GM18858 (cell line): ENCODE results near the gene KCNF1.

ENCODE experiments used
- ATAC-seq: cut with Tn5 transposase; IDR thresholded peaks from one replicate; pipeline ENCODE4 v1.9.1; 2021; ENCODE audit not compliant: unreplicated experiment

Gene KCNF1

GRCh38 chr2:10879624-10880585 is 31.8 kb upstream of the KCNF1 start:
- no peak for ATAC-seq

GRCh38 chr2:10880586-10881321 is 31.0 kb upstream of the KCNF1 start:
- no peak for ATAC-seq

DNA sequence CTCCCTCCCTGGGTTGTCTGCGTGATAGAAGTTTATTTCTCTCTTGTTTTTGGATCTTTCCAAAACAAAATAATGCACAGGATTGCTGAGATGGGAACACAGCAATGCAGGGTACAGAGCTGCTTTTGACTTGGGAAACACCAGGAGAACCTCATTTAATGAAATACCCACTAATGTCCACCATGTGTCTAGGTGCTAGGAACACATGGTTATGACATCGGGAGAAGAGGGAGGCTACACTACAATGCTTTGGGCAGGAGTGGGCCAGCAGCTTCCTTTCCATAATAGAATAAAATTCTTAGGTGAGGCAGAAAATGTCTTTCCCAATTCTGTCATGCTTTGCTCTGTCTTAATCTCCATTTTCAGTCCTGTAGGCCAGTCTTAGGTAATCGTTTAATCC is 29.2 kb upstream of the KCNF1 start:
- ATAC-seq = no peak

GRCh38 chr2:10883066-10883465 is 28.7 kb upstream of the KCNF1 start:
- ATAC-seq = no peak

GRCh38 chr2:10883801-10884478 is 27.8 kb upstream of the KCNF1 start:
- no peak for ATAC-seq

GRCh38 chr2:10884574-10884975 is 27.2 kb upstream of the KCNF1 start:
- no peak for ATAC-seq

- no peak for ATAC-seq
These were observed 26.5 kb upstream of the KCNF1 start for GRCh38 chr2:10885094-10885860.

GRCh38 chr2:10887476-10887875 is 24.3 kb upstream of the KCNF1 start:
- no peak for ATAC-seq

GRCh38 chr2:10889651-10890215 is 22.0 kb upstream of the KCNF1 start:
- no peak for ATAC-seq

DNA sequence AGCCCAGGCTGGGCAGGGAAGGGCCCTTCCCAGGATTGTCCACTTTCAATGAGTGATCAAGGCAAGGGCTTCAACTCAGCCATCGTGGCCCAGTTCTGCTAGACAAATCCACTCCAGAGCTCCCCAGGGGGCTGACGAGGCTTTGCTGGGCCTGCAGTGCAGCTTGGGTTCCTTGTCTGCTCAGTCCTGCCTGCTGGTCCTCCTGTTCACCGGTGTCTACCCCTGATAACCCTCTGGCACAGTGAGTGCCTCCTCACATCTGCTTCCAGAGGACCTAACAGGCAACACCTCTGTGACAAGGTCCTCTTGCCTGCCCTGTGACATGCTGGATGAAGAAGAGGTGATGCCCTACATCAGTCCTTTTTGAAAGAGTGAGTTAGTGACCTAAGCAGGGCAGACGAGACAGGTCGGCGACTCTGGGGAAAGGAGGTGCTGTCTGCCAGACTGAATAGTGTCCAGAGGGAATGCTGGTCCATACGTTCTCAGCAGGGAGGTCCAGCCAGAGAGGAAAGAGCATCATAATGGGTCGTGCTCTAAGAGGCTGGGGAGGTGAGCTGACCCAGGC is 20.9 kb upstream of the KCNF1 start:
- no peak for ATAC-seq

DNA sequence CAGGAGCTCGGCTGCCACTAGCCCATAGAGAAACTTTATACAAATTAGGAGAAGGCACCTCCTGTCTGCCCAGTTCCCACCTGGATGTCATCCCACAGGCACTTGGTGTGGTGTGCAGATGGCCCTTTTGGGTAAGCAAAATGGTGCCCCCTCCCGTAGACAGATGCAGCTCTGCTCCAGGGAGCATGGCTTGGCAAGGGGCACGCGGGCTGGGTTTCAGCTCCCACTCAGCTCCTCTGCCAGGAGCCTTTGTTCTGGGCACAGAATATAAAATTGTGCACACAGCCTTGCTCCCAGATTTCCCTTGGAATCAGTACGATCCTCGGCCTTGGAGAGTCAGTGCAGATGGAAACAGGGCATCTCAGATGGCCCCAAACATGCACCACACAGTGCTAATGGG is 20.3 kb upstream of the KCNF1 start:
- ATAC-seq = no peak

GRCh38 chr2:10891848-10892247 is 19.9 kb upstream of the KCNF1 start:
- no peak for ATAC-seq

- no peak for ATAC-seq
These were observed 19.4 kb upstream of the KCNF1 start for GRCh38 chr2:10892316-10892715.

DNA sequence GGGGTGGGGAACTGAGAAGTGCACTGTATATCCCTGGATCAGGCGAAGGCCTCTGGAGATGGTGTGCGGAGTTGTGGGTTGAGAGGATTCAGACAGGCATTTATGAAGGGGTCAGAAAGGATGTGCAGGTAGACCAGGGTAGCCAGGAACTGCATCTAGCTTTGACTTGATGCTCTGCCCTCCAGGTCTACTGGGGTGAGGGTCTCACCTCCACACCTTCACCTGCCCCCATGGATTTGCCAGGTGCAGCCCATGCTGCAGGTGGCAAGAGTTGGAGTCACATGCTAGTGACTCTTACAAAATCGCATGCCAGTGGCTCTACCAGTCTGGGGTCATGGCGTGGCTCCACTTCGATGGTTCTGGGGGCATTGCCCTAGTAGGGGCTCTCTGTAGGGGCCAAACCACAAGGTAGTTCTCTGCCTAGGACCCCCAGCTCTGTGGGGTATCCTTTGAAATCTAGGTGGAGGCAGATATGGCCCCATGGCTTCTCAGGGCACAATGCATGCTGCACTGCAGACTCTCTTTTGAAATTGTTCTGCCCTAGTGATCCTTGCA is 18.9 kb upstream of the KCNF1 start:
- no peak for ATAC-seq

- no peak for ATAC-seq
These were observed 17.3 kb upstream of the KCNF1 start for GRCh38 chr2:10894264-10894935.

- ATAC-seq = no peak
These were observed 16.5 kb upstream of the KCNF1 start for GRCh38 chr2:10895231-10895630.

DNA sequence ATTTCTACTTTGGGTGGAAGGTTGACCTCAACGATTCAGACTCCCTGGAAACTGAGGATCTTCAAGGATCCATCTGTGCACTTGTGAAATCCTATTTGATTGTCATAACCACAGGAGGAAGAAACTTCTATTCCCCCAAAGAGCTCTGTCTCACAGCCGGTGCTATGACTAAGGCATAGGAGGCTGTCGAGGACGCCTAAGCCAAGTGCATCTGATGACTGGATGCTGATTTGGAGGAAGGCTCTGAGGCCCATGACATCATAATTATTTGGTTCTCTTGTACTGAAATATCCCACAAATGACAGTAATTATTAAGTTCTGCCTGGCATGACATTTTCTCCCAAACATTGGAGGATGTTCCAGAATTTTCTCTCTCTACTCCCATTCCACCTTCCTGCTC is 13.8 kb upstream of the KCNF1 start:
- ATAC-seq = no peak

DNA sequence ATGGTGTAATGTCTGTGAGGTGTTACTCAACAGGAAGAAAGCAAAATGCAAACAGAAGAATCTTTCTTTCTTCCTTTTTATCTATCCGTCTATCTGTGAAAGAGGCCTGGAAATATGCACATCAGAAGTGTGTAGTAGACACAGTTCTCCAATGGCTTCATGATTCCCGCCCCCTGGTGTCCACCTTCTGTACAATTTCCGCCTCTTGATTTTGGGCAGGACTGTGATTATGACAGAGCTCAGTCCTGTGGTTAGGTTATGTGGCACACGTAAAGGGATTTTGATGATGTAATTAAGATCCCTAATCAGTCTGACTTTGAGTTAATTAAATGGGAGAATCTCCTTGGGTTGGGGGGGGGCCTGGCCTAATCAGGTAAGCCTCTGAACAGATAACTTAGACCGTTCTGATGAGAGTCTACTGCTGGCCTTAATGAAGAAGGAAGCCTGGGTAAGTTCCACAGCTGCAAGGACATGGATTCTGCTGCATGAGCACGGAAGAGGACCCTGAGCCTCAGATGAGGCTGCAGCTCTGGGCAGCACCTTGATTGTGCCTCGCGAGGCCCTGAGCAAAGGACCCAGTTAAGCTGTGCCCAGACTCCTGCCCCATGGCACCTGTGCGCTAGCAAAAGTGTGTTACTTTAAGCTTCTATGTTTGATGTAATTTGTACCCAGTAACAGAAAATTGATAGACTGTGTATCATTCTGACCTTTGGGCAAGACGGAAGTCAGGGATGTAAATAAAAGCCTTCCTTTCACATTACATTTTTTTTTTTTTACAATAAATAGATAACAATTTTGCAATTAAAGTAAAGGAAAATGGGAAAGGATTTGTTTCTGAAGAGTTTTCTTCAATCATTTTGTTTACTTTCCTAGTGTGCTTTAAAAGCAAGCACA is 11.3 kb upstream of the KCNF1 start:
- ATAC-seq = no peak
